CMK (cell line): ENCODE data around the gene GCK.

Source experiments
- DNase-seq: peaks from one replicate; pipeline ENCODE4 v3.0.0-alpha.2; 2010; ENCODE audit warnings: low read depth

Gene GCK

GRCh38 chr7:44189286-44189992, at the start of gene GCK:
Gene GCK, minus strand, starts transcription at chr7:44189439. Its CDS starts 486 bp downstream, at chr7:44188953.
- DNase-seq: no peak

DNA sequence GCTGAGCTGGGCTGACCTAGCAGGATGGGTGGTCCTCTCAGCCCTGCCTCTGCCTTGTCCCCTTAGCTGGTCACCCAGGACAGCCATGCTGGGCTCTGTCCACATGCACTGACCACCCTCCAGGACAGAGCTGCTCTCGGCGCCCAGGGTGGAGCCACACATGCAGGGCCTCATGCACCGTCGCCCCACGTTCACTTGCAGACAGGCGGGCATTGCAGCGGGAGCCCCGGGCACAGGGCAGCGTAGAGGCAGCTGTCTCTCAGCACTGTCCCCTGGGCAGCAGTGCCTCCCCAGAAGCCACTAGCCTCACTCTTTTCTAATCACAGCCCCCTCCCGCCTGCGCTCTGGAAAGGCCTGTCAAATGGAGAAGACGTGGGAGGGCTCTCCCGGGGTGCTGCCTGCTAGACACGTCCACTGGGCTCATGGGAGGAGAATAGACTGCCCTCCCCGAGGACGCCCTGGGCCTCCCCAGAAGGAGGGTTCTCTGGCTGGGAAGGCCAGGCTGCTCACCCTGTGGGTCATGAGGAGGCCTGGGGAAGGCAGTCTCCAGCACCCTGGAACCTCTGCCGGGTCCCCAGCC, 49.0 kb upstream of the GCK start:
- DNase-seq: no peak

DNA sequence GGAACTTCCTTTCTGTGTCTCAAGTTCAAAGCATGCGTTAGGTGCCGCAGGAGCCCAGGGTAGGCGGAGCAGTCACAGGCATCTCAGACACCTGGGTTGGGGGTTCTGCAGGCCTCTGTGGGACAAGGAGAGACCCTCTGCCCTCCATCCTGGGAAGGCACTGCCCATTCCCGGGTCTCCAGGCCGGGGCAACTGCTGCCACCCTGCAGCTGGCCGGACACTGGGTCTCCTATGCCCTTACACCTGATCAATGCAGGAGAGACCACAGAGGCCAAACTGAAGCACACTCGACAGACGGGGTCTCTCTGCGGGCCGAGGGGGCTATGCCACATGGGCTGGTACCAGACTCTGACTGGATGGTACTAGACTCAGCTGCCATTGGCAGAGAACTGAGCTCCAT, 48.5 kb upstream of the GCK start:
- DNase-seq: no peak

DNA sequence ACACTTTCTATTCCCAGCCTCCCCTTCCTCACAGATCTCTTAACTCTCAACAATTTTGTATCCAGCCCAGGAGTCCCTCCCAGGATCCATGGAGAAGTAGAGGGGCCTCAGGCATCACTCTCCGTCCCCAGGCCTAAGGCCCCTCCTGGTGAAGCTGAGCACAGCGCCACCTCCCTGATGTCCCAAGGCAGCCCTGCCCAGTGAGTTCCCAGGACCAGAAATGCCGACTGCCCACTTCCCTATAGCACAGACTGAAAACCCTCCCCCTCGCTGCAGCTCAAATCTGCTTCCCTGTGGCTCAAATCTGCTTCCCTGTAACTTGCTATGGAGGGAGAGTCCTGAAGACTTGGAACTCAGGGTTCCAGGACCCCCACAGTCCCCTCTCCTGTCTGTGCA, 47.1 kb upstream of the GCK start:
- no peak for DNase-seq

DNA sequence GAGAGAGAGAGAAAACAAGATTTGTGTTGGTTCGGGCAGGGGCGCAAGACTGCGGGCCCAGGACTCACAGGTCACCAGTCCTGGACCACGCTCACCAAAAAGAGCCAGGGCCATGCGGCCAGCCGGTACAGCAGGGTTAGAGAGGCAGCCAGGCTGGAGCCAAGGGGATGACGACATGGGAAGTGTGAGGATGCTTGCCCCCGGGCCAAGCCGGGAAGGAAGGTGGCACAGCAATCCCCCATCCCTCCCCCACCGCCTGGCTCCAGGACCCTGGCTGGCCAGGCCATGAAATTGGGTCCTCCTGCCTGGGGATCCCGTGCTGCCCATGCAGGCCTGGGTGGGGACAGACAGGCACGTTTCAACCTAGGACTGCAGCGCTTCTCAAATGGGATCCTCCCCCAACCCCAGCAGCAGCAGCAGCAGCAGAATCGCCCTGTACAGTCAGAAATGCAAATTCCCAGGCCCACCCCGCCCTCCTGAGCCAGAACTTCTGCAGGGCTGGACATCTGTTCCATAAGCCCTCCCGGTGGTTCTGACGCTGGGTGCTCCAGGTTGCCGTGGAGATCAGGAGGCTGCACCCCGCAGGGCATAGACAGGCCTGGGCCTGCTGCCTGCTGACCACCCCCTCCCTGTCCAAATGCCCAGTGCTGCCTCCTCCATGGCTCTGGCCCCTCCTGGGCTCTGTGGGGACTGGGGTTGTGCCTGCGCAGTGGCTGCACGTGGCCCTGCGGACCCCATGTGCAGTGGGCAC, 46.5 kb upstream of the GCK start:
- no peak for DNase-seq

DNA sequence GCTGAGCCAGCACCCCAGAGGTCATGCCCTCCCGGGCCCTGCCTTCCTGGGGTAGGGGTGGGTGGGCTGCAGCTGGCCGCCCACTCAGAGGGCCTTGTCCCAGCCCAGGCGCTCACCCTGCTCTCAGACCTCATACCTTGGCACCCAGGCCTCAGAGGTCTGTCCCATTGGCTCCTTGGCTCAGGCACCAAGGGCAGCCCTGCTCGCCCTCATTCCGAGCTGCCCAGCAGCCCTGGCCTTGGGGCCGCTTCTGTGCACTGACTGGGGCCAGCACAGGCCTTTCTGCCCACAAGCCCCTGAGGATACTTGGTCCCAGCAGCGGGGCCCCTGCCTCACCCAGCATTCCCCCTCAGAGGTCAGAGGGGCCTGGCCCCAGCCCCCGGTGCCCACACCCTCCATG, 45.8 kb upstream of the GCK start:
- no peak for DNase-seq

DNA sequence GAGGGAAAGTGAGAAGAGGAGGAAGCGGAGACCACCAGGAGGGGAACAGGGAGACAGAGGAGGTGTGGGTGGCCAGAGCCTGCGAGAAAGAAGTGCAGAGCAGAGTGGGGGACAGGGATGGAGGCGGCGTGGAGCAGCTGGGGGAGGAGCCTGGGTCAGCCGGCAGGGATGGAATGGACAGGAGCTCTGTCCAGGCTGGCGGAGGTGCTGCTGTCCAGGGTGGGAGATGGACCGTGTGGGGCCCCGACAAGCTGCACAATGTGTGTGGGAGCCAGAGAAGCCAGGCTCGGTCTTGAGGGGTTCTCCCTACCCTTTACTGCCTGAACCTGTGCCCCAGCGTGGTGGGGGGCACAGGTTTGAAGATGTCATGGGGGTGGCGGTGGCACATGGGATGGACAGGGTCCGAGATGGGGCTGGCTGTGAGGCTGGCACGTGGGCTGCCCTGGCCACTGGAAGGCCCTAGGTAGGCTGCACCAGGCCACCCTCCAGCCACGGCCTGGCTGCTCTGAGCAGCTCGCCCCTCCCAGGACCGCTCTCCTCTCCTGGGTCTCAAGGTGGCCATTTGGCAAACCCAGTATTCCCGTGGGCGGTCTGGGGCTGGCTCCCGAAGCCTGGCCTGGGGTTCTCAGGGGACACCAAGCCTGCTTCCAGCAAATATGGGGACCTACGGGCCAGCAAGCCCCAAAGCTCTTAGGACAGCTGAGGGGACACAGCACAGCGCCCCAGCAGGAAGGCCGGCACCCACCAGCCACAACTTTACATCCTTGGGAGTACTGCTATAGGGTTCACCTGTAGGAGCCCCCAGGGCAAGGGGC, 43.9 kb upstream of the GCK start:
- no peak for DNase-seq

- no peak for DNase-seq
These were observed 43.2 kb upstream of the GCK start for GRCh38 chr7:44232396-44232795.

GRCh38 chr7:44231088-44231487, 41.8 kb upstream of the GCK start:
- DNase-seq: no peak

- no peak for DNase-seq
These were observed 41.0 kb upstream of the GCK start for GRCh38 chr7:44230286-44230685.

DNA sequence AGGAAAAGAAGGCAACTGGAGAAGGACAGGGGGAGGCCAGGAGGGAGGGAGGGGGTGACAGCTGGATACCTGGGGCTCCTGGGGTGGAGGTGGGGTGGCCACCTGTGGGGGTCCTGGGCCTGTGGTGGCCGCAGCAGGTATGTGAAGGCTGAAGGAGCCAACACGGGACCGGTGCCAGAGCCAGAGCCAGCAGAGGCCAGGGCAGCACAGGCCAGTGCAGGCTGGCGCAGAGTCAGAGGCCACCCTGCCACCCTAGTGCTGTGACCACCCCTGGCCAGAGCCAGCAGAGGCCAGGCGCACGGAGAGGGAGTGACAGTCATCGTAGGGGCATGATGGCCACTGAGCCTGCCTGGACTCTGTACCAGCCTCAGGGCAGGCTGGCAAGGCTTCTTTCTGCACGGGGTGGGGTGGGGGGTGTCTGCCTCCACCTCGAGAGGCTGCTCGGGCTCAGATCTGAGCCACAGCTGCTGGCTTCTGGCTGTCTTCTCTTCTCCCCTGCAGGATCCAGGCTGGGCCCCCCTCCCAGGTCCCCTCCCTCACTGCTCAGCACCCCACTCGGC, 40.4 kb upstream of the GCK start:
- no peak for DNase-seq

GRCh38 chr7:44228571-44229350, 39.5 kb upstream of the GCK start:
- DNase-seq: no peak

DNA sequence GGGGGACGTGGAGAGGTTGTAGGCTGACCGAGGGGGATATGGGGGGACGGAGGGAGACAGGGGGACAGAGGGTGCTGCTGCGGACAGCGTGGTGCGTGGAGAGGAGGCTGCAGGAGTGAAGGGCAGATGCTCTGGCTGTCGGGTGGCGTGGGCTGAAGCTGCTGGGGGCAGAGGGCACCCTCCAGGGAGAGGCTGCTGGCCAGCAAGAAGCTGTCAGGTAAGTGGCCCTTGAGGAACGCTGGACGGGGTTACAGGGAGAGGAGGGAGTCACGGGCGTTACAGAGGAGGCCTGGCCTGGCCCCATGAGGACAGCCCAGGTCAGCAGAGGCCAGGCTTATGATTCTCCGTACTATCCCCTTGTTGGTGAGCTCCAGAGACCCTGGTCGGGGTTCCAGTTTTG, 38.7 kb upstream of the GCK start:
- DNase-seq: no peak

GRCh38 chr7:44226396-44226753, 37.1 kb upstream of the GCK start:
- no peak for DNase-seq

- DNase-seq: no peak
These were observed 36.5 kb upstream of the GCK start for GRCh38 chr7:44225566-44226395.

DNA sequence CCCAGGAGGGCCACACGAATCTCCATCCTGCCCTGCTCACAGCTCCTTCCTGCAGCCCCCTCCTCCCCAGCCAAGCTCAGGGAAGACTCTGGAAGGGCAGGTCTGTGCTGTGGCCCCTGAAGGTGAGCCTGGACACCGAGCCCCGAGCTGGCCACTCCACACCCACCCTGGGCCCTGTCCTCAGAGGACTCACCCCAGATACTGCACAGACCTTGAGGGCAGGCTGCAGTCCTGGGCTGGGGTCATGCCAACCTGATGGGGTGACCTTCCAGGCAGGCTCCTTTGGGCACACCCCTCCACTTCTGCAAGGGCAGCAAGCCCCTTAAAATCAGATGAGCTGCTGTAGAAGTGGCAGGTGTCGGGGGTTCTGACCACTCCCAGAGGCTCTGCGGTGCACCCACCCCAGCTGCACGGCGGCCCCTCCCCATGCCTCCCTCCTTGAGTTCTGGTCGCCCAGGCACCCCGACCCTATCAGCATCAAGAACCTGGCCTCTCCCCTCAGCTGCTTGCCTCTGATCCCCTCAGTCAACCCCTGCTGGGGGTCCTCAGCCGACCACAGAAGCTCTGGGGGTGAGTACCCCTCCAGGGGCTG, 35.8 kb upstream of the GCK start:
- no peak for DNase-seq

- no peak for DNase-seq
These were observed 35.1 kb upstream of the GCK start for GRCh38 chr7:44224080-44224973.

- DNase-seq: no peak
These were observed 34.3 kb upstream of the GCK start for GRCh38 chr7:44223362-44224079.
